GM19035 (cell line): ENCODE measurements around the gene TBL3.
A peak's percentile ranks its signal among the peaks of the same experiment; 100 is the strongest.
"Not testable (repeated sequence)": the region's sequence is repeated elsewhere in the genome, so short reads cannot be mapped to it uniquely, and the experiment has no call there.

Experiments used
- ATAC-seq: cut with Tn5 transposase; IDR thresholded peaks from one replicate; pipeline ENCODE4 v1.9.1; 2021; ENCODE audit not compliant: unreplicated experiment

The TBL3 gene

DNA sequence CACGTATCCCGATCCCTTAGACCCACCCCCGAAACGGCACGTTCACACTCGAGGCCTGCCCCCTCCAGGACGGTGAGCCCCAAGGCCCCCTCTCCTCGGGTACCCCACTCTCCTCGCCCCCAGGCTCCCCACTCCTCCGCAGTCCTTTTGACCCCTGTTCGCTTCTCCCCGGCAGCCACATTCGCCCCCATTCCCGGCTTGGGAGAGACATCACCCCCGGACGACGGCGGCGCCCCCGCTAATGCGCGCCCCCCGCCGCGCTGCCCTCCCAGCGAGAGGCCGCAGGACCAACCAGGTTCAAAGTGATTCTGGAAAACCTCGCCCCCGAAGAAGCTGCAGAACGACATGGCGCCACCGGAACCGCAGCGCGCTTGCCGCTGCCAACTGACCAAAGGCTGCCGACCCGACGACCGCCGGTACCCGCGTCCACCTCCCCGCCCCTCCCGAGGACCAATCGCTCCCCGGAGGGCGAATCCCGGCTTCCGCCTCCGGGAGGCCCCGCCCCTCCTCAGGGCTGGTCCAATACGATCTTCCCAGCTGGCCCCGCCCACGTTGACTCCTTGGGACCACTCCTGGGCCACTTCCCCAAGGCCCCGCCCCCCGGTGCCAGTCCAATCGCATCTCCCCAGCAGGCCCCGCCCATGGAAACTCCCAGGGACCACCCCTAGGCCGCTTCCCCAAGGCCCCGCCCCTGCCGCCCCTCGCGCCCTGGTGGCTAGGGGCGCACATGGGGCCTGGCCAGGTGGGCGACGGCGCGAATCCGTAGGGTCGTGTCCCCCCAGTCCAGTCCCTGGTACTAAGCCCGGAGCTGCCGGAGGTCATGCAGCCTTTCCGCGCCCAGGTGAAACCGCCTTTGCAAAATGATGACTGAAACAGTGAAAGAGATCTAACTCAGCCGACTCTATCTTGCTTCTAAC is 28.8 kb upstream of the TBL3 start, which contains the start of gene MSRB1:
MSRB1 (minus strand) TSS at position 390 of the 917 bp plus-strand sequence; CDS start at position 347, 43 bp downstream.
- ATAC-seq: peak; percentile 94

DNA sequence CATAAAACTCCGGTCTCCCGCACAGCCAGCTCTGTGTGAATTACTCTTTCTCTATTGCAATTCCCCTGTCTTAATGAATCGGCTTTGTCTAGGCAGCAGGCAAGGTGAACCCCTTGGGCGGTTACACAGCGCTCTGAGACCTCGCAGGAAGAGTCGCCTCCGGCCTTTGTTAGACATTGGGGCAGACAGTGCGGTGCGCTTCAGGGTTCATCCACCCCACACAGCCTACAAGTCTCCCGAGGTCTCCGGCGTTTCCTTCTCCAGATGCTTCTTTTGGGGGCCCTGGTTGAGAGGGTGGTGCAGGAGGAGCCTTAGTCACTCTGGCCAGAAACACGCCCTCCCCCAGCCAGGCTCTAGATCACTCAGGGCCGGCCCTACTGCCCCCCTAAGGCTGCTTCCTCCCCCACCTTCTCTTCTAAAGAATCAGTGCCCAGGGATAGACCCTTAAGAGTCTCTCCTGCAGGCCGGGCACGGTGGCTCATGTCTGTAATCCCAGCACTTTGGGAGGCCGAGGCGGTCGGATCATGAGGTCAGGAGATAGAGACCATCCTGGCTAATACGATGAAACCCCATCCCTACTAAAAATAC is 27.1 kb upstream of the TBL3 start:
- no peak for ATAC-seq

DNA sequence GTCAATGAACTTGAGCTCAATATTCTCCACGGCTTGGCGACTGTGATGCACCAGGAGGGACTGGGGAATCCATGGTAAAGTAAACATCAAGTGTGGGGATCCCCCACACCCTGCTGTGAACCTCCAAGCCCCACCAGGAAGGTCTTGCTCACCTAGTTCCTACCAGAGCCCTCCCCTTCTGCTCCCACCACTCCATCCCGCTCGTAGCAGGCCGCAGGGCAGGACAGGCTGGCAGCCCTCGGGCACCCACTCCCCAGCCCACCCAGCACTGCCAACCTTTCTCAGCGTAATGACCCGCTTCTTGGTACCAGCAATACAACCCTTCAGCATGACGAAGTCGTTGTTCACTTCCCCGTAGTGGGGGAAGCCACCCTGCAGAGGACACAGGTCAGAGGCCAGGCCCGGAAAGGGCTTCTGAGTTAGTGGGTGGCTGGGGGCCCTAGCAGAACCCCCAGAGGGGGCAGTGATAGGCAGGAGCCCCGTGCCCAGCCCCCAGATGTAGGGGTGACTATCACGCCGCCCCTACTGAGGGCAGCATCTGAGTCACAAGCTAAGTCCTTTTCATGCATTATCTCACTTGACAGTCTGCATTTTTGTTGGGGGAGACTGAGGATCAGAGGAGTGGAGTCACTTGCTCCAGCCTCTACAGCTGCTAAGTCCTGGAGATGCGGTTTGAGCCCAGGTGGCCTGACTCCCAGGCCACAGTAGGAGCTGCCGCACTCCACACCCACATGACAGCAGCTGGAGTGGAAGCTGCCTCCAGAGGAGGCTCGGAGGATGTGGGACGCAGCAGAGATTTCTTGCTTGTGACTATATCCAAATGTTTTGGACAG is 26.1 kb upstream of the TBL3 start:
- ATAC-seq: no peak

DNA sequence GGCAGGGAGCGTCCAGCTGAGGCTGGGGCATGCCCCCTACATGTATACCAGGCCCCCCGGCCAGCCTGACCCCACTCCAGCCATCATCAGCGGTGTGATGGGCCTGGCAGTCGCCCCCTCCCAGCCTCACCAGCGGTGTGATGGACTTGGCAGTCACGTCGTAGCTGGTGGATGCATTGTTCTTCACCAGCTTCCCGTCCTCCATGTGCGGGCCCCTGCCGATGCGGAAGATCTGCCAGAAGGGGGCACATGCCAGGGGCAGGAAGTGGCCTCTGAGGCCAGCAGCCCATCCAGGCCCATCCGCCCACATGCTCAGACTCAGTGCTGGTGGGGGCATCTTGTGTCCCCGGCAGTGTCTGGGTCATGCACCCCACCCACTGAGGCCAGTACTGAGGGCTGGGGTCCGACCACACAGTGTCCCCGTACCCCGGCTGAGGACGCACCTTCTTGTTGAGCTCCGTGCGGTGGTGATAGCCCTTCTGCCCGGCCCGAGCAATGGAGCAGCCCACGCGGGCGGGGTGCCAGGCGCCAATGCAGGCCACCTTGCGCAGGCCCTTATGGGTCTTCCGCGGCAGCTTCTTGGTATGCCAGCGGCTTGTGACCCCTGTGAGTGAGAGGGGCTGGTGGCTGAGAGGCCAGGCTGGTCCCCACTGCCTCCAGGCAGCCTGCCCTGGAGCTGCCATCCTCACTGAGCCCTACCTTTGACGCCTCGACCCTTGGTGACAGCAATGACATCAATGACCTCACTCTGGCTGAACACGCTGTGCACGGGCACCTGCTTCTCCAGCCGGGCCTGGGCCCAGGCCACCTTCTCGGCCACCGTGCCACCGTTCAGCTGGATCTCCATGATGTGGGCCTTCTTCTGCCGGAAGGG is 25.1 kb upstream of the TBL3 start:
- no peak for ATAC-seq

DNA sequence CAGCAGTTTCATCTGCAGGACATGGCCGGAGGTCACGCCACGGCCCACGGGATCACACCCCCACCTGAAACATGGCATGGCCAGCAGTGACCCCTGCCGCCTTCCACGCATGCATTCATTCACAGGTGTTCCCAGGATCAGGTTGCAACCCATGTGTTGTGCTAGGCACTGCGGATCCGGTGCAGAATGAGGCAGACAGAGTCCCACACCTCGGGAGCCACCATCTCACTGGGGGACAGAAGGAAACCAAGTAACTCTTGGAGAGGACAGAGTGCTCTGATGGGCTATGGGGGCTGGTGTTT is 24.5 kb upstream of the TBL3 start:
- ATAC-seq: no peak

DNA sequence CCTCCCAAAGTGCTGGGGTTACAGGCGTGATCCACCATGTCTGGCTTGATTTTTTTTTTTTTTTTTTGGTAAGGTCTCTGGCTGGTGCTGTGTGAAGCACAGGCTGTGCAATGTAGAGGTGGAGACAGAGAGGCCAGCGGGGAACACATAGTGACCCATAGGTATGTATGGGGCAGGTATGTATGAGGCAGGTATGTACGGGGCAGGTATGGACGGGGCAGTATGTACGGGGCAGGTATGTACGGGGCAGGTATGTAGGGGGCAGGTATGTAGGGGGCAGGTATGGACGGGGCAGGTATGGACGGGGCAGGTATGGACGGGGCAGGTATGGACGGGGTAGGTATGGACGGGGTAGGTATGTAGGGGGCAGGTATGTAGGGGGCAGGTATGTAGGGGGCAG is 22.3 kb upstream of the TBL3 start:
- no peak for ATAC-seq

DNA sequence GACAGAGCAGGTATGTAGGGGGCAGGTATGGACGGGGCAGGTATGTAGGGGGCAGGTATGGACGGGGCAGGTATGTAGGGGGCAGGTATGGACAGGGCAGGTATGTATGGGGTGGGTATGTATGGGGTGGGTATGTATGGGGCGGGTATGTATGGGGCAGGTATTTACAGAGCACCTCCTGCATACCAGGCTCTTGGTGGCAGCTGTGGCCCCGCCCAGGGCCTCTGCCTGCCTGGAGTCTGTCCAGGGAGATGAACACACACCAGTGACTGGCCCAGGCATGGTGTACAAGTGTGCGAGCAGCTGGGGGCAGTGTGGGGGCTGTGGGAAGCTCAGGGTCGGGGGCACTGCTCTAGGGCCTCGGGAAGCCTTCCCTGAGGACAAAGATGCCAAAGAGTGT is 21.8 kb upstream of the TBL3 start:
- no peak for ATAC-seq

DNA sequence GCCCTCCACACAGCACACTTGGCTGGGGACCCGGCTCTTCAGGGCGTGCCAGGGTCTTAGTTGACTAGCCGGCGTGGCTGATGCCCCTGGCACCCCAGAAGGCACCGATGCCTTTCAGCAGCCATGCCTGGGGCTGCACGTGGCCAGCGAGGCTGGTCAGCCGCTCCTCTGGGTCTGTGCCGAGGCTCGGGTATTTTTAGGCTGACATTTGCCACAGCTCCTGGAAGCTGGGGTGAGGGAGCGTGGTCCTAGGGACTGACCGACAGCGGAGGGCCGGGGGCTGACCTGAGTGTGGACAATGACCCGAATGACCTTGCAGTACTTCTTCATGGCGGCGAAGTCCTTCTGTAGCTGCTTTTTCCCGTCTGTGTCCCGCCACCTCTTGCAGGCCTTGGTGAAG is 21.3 kb upstream of the TBL3 start:
- no peak for ATAC-seq

DNA sequence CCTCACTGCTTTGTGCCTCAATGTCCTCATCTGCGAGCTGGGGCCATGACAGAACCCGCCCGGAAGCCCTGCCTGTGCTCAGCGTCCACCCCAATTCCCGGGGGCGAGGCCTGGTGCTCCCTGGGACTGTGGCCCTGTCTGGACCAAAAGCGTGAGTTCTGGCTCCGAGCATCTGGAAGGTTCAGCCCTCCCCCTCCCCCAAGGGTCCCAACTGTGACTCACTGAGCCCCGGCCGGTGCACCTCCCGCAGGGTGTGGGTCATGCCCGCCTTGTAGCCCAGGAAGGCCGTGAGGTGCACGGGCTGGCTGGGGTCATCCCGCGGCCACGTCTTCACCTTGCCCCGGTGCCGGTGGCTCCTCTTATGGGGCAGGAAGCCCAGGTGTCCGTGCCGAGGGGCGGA is 18.1 kb upstream of the TBL3 start:
- ATAC-seq: no peak

DNA sequence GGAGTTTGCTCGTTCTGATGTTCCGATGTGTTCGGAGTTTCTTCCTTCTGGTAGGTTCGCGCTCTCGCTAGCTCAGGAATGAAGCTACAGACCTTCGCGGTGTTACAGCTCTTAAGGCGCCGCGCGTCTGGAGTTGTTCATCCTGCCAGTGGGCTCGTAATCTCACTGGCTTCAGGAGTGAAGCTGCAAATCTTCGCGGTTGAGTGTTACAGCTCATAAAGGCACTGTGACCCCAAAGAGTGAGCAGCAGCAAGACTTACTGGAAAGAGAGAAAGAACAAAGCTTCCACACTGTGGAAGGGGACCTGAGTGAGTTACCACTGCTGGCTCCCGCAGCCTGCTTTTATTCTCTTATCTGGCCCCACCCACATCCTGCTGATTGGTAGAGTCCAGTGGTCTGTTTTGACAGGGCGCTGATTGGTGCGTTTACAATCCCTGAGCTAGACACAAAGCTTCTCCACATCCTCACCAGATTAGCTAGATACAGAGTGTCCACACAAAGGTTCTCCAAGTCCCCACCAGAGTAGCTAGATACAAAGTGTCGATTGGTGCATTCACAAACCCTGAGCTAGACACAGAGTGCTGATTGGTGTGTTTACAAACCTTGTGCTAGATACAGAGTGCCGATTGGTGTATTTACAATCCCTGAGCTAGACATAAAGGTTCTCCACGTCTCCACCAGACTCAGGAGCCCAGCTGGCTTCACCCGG is 14.3 kb upstream of the TBL3 start:
- ATAC-seq: not testable (repeated sequence)

DNA sequence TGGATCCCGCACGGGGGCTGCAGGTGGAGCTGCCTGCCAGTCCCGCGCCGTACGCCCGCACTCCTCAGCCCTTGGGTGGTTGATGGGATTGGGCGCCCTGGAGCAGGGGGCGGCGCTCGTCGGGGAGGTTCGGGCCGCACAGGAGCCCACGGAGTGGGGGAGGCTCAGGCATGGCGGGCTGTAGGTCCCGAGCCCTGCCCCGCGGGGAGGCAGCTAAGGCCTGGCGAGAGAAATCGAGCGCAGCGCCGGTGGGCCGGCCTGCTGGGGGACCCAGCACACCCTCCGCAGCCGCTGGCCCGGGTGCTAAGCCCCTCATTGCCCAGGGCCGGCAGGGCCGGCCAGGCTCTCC is 13.7 kb upstream of the TBL3 start:
- ATAC-seq: not testable (repeated sequence)

DNA sequence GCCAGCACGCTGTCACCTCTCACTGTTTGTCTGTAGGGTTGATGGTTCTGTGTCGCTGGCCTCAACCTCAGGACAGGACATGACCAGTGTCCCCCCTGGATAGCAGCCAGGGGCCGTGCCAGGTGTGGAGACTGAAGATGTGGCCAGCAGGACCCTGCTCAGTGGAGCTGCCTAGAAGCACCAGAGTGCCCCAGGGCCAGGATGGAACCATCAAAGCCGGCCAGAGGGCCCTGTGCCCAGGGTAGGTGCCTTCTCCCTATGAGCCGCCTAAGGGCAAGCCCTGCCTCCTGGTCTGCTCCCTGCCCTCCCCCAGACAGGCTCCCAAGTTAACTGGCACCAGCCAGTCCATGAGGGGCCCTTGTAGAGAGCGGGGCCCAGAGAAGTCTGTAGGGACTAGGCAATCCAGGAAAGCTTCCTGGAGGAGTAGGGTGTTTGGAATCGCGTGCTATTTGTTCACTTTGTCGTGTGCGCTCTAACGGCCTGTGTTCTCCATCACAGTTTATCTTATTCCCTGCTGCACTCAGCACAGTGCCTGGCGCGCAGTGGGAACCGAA is 13.1 kb upstream of the TBL3 start:
- no peak for ATAC-seq

DNA sequence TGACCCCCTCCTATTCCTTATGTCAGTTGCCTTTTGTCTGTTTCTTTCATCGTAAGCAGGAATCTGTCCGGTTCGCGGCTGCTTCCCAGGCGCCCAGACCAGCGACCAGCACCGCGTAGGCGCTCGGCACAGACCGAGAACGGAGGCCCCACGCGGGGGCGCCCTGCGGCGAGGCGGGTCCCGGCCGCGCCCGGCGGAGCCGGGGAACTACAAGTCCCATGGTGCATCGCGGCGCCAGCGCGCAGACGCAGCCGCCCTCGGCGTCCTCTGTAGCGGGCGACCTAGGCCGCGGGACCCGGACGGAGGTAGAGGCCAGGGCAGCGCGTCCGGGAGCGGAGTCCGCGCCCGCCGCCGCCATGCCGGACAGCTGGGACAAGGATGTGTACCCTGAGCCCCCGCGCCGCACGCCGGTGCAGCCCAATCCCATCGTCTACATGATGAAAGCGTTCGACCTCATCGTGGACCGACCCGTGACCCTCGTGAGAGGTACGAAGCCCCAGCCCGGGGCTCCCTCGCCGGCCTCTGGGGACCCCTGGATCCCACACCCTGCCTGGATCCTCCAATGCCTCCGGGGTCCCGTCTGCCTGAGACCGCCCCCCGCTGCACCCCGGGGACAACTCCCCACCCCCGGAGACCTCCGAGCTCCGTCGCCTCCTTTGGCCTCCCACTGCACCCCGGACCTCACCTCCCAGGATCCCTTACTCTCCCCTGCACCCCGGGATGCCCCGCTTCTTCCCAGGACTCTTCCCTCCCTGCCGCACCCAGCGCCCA is 12.4 kb upstream of the TBL3 start, which contains the start of gene NDUFB10:
NDUFB10 (plus strand) TSS at position 270 of the 771 bp plus-strand sequence; CDS start at position 357, 87 bp downstream.
- peak; percentile 74 for ATAC-seq

DNA sequence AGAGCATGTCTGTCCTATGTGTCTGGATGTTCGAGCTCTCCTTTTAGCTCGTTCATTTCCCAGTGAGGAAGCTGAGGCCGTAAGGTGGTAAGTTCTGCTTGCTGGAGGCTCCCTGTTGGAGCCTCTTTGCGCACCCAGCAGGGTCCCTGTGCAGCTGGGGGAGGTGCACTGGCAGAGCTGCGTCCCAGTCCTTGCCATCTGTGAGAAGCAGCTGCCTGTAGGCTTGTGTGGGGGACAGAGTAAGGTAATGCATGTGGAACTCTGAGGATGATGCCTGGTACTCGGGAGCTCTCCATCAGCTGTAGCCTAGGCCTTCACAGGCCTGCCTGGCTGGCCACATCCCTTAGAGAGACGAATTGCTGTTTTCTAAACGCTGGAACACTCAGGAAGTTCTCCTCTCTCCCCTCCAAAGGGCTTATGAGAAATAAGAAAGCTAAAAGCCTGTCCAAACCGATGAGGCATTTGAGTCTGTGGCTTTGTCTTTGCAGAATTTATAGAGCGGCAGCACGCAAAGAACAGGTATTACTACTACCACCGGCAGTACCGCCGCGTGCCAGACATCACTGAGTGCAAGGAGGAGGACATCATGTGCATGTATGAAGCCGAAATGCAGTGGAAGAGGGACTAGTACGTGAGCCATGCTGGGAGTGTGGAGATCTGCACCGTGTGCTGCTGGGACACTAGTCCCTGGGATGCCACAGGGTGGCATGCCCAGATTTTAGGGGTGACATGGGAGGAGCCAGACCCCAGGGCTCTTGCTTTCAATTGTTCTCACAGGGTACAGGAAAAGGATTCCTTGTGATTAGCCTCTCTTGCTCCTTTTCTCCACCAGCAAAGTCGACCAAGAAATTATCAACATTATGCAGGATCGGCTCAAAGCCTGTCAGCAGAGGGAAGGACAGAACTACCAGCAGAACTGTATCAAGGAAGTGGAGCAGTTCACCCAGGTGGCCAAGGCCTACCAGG is 10.9 kb upstream of the TBL3 start:
- ATAC-seq: no peak

DNA sequence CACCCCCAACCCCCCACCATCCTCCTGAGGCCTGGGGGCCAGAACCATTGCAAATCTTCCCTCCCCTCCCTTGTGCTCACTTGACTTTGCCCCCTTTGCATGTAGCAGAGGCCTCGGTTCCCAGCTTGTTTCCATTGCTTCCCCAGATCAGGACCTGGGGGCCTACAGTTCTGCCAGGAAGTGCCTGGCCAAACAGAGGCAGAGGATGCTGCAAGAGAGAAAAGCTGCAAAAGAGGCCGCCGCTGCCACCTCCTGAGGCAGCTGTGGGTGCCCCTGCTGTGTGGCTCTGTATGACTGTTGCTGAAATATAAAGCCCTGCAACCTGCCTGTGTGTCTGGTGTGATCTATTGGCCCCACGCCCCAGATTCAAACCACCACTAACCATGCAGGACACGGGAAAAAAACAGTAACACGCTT is 10.2 kb upstream of the TBL3 start:
- ATAC-seq: no peak

DNA sequence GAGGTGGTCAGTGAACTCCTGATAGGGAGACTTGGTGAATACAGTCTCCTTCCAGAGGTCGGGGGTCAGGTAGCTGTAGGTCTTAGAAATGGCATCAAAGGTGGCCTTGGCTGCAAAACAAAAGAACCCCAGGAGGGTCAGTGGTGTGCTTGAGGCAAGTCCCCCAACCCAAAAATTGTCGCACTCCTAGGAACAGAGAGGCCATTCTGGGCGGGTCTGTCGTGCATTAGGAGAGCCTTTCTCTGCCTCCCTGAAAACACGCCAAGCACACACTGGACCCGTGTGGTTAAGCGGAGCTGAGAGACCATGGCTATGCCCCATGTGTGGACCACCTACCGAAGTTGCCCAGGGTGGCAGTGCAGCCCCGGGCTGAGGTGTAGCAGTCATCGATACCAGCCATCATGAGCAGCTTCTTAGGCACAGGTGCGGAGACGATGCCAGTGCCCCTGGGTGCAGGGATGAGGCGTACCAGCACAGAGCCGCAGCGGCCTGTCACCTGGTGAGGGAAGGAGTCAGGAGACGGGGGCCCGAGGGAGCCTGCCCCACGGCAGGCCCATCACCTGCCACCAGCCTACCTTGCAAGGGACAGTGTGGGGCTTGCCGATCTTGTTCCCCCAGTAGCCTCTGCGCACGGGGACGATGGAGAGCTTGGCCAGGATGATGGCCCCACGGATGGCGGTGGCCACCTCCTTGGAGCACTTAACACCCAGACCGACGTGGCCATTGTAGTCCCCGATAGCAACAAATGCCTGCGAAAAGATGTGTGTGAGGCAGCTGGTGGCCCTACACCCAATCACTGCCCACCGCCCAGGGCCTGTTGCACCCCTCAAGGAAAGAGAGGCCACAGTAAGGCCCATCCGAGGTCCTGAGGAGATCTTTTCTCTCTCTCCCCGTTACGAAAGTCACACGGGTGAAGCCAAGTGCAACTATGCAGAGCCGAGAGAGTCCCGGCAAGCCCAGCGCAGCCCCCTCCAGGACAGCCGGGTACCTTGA is 9.4 kb upstream of the TBL3 start:
- not testable (repeated sequence) for ATAC-seq
